ENCODE data around the gene ATG7. TPM values are rescaled to one million over a fixed set of nuclear protein-coding genes. Genes with fewer than 3 reads are reported as not detected.

ATG7 gene
- total RNA-seq, 1 experiment from 2014 or later: 36.0 TPM

- Histone ChIP-seq H3K9me3 (ENCODE audit: control insufficient read depth, insufficient read depth, low read depth, low read length) (no peaks in the 10 kb centered on the region), H3K4me1 (ENCODE audit: control insufficient read depth, insufficient read depth, low read length) (peaks cover 84% of the 10 kb centered on the region), H3K27me3 (ENCODE audit: control insufficient read depth, insufficient read depth, low read length) (no peaks in the 10 kb centered on the region), H3K27ac (ENCODE audit: low read length) (peak overlapping the region; percentile 97), H3K36me3 (ENCODE audit: control insufficient read depth, insufficient read depth, low read length) (no peaks in the 10 kb centered on the region), H3K4me3 (ENCODE audit: low read depth in 2 of 2, low read length in 2 of 2) (no peak overlapping the region)
- intact Hi-C loops (cut with micrococcal nuclease; ENCODE audit: unreplicated experiment) (loop anchor here (10.0 kb wide), 1 partner anchor 51 kb away; no protein-coding TSS in a partner anchor), in situ Hi-C loops (cut with HindIII; ENCODE audit: low pct_unique_long_range_greater_than_20kb, low sequenced_read_pairs) (no loop called here)
- TF ChIP-seq CTCF (IDR thresholded peaks at IDR 0.05): no peak
- no peak for TF ChIP-seq REST (IDR thresholded peaks at IDR 0.05; ENCODE audit: insufficient read depth in 1 of 2, low read depth in 2 of 2, low read length in 1 of 2)
- no peak for TF ChIP-seq TCF7L2 (IDR thresholded peaks at IDR 0.05; ENCODE audit: low read depth, low read length)
- TF ChIP-seq SIN3A (IDR thresholded peaks at IDR 0.05; ENCODE audit: borderline replicate concordance, insufficient read depth, low read depth, low read length): no peak
- TF ChIP-seq POLR2AphosphoS5 (IDR thresholded peaks at IDR 0.05; ENCODE audit: low read depth, low read length): no peak
- ATAC-seq (no peak), DNase-seq (ENCODE audit: low read depth, low spot score) (no peak)
- CTCF ChIA-PET: no interaction called here
- no TSS peak for BruUV-seq (replicated peaks)
- POLR2A ChIA-PET: no interaction called here
Measured at GRCh38 chr3:11605398-11605797, 333.2 kb downstream of the ATG7 start.

GRCh38 chr3:11606090-11606784 is 334.0 kb downstream of the ATG7 start:
- in situ Hi-C loops (cut with HindIII; ENCODE audit: low pct_unique_long_range_greater_than_20kb, low sequenced_read_pairs): no loop called here
- Histone ChIP-seq H3K9me3 (ENCODE audit: control insufficient read depth, insufficient read depth, low read depth, low read length) (no peaks in the 10 kb centered on the region), H3K27me3 (ENCODE audit: control insufficient read depth, insufficient read depth, low read length) (no peaks in the 10 kb centered on the region), H3K4me1 (ENCODE audit: control insufficient read depth, insufficient read depth, low read length) (peaks cover 85% of the 10 kb centered on the region), H3K4me3 (ENCODE audit: low read depth in 2 of 2, low read length in 2 of 2) (no peak overlapping the region), H3K36me3 (ENCODE audit: control insufficient read depth, insufficient read depth, low read length) (no peaks in the 10 kb centered on the region), H3K27ac (ENCODE audit: low read length) (peak overlapping the region; percentile 97)
- ChIA-PET POLR2A (no interaction called here), CTCF (no interaction called here)
- TF ChIP-seq CTCF (IDR thresholded peaks at IDR 0.05) (no peak), TCF7L2 (IDR thresholded peaks at IDR 0.05; ENCODE audit: low read depth, low read length) (no peak), POLR2AphosphoS5 (IDR thresholded peaks at IDR 0.05; ENCODE audit: low read depth, low read length) (no peak), REST (IDR thresholded peaks at IDR 0.05; ENCODE audit: insufficient read depth in 1 of 2, low read depth in 2 of 2, low read length in 1 of 2) (no peak), SIN3A (IDR thresholded peaks at IDR 0.05; ENCODE audit: borderline replicate concordance, insufficient read depth, low read depth, low read length) (no peak)
- DNase-seq (ENCODE audit: low read depth, low spot score): no peak
- no TSS peak for BruUV-seq (replicated peaks)
- intact Hi-C loops (cut with micrococcal nuclease; ENCODE audit: unreplicated experiment): loop anchor here (10.0 kb wide), 1 partner anchor 51 kb away; no protein-coding TSS in a partner anchor
- no peak for ATAC-seq
